Nephron (organoid): ENCODE data around the gene IRAK1.

Experiments
- H3K27ac Mint-ChIP-seq, 3 experiments: 2 replicates each; pipeline ENCODE4 v1.8.0; 2020; ENCODE audit warnings: mixed read lengths in 3 of 3, mild to moderate bottlenecking in 2 of 3, moderate library complexity in 1 of 3
- H3K27me3 Mint-ChIP-seq: 2 replicates; pipeline ENCODE4 v1.8.0; 2021; ENCODE audit warnings: low read depth, mild to moderate bottlenecking, moderate library complexity, mixed read lengths
- H3K36me3 Mint-ChIP-seq: 2 replicates; pipeline ENCODE4 v1.8.0; 2020; ENCODE audit warnings: low read depth, mixed read lengths
- H3K4me1 Mint-ChIP-seq: 2 replicates; pipeline ENCODE4 v1.8.0; 2020; ENCODE audit warnings: mixed read lengths
- H3K4me3 Mint-ChIP-seq, 3 experiments: 2 replicates each; pipeline ENCODE4 v1.8.0; 2020; ENCODE audit warnings: mild to moderate bottlenecking in 3 of 3, mixed read lengths in 3 of 3, moderate library complexity in 2 of 3
- H3K9me3 Mint-ChIP-seq: 2 replicates; pipeline ENCODE4 v1.8.0; 2020; ENCODE audit warnings: mixed read lengths
- CTCF ChIP-seq, 3 experiments: fragments of 200-600 bp; sonication (generic); IDR thresholded peaks; one replicate each; pipeline ENCODE4 v1.5.0; 2021; ENCODE audit warnings: antibody characterized with exemption in 3 of 3; ENCODE audit not compliant: unreplicated experiment in 3 of 3

Gene IRAK1

DNA sequence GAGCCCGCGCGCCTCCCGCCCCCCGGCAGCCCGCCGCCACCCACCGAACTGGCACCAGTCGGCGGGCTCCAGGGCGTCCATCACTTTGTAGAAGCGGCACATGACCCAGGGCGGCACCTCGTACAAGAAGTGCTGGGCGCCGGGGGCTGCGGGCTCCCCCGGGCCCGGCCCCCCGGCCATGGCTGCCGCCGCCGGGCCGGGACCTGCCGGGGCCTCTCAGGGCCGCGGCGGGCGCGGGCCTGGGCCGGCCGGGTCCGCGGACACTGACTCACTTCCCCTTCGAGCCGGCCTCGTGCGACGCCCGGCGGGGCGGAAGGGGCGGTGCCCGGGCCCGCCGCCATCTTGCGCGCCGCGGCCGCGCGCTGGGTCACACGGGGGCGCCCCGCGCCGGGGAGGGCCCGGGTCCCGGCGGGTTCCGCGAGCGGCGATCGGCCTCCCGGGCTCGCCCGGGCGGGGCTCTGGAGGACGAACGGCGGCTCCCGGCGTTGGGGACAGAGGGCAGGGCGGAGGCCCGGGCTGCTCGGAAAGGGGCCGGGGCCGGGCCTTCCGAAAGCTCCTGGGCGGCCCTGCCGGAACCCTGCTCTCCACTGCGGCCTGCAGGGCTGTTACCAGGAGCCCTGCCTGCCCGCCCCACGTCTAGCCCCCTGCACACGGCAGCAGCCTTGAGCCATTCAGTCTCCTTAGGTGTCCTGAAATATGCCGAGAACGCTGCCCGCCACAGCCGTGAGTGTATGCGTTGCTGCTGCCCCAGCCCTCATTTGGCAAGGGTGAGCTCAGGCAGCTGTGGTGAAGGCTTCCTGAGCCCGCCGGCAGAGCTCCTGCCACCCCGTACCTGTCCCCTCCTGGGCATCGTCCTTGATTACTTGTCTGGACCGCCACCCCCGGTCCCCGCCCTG lies at the start of gene IRAK1:
TSS of gene IRAK1 (minus strand) at position 270 of the 896 bp plus-strand sequence. CDS start at position 180, 90 bp downstream.
- peaks cover 12% of the 10 kb centered on the region for H3K4me1 Mint-ChIP-seq
- H3K27me3 Mint-ChIP-seq, result no peaks in the 10 kb centered on the region
- TF ChIP-seq CTCF (IDR thresholded peaks at IDR 0.05; ENCODE audit: unreplicated experiment in 3 of 3), result no peak

GRCh38 chrX:154068560-154068959 lies 48.9 kb upstream of the IRAK1 start:
- no peak overlapping the region for H3K27ac Mint-ChIP-seq
- H3K4me1 Mint-ChIP-seq, result peaks cover 8% of the 10 kb centered on the region
- no peaks in the 10 kb centered on the region for H3K27me3 Mint-ChIP-seq
- peaks cover 3% of the 10 kb centered on the region for H3K9me3 Mint-ChIP-seq
- H3K4me3 Mint-ChIP-seq, result no peak overlapping the region
- H3K36me3 Mint-ChIP-seq, result peaks cover 4% of the 10 kb centered on the region
- TF ChIP-seq CTCF (IDR thresholded peaks at IDR 0.05; ENCODE audit: unreplicated experiment in 3 of 3), result no peak

More for the DNA sequence above, at the start of gene IRAK1:
- Mint-ChIP-seq H3K4me3 (peak within 1 kb of the TSS; percentile 86 to 89 (median 89)), H3K36me3 (peaks cover 7% of the 10 kb centered on the region), H3K27ac (peak within 1 kb of the TSS; percentile 82 to 94 (median 91)), H3K9me3 (peaks cover 8% of the 10 kb centered on the region)

DNA sequence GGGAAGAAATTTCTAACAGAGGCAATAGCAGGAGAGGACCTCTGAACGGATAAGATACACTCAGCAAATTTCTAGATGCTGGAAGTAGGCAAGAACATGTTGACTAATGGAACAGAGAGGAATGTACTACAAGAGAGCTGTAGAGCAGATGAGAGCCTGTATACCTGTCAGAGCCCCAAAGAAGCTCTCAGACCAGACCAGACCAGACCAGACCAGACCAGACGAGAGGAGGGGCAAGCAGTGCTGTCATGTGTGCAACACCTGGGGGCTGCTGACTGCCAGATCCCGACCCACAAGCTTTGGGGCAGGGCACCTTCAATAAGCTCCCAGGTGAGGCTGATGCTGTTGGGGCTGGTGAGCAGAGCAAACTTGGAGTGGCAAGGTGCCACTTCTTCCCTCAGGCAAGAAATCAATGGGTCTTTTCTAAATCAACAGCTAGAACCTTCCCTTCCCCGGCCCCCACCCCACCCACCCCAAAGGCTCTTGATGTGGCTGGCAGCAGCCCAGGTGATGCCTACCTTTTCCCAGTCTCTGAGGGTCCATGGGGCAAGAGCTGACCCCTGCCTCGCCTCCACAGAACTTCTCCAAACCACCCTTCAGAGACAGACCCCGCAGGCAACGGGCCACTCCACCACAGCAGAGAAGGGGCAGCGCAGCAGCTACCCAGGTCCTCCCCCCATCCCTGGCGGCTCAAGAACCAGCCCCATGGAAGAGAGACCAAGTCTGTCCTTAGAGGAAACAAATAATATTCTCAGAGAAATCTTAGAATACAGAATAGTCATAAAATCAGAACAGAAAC lies 45.1 kb upstream of the IRAK1 start:
- peaks cover 34% of the 10 kb centered on the region for H3K4me1 Mint-ChIP-seq
- peaks cover 3% of the 10 kb centered on the region for H3K9me3 Mint-ChIP-seq

DNA sequence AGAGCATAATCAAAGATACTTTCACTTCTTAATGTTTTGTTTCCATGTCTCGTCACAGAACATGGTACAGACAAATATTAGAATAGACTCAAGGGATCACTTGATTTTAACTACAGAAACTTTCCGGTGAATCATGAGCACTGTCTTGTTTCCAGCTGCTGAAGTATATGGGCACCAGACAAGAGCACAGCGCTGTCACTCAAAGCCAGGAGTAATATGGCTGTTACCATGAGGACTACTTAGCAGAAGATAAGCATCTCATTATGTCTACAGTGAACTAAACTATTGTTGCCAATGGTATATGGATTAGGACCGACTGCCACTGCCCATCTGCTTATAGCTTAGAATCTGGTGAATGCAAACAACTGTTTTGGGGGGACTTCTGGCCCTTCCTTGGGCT lies 43.5 kb upstream of the IRAK1 start:
- no peak overlapping the region for H3K4me3 Mint-ChIP-seq
- peaks cover 3% of the 10 kb centered on the region for H3K9me3 Mint-ChIP-seq
- no peak overlapping the region for H3K27ac Mint-ChIP-seq
- H3K27me3 Mint-ChIP-seq, result no peaks in the 10 kb centered on the region
- H3K4me1 Mint-ChIP-seq, result peaks cover 50% of the 10 kb centered on the region
- peaks cover 8% of the 10 kb centered on the region for H3K36me3 Mint-ChIP-seq
- no peak for TF ChIP-seq CTCF (IDR thresholded peaks at IDR 0.05; ENCODE audit: unreplicated experiment in 3 of 3)

More for the DNA sequence above, 45.1 kb upstream of the IRAK1 start:
- Mint-ChIP-seq H3K4me3 (no peak overlapping the region), H3K27me3 (no peaks in the 10 kb centered on the region), H3K36me3 (peaks cover 4% of the 10 kb centered on the region), H3K27ac (no peak overlapping the region)
- no peak for TF ChIP-seq CTCF (IDR thresholded peaks at IDR 0.05; ENCODE audit: unreplicated experiment in 3 of 3)

DNA sequence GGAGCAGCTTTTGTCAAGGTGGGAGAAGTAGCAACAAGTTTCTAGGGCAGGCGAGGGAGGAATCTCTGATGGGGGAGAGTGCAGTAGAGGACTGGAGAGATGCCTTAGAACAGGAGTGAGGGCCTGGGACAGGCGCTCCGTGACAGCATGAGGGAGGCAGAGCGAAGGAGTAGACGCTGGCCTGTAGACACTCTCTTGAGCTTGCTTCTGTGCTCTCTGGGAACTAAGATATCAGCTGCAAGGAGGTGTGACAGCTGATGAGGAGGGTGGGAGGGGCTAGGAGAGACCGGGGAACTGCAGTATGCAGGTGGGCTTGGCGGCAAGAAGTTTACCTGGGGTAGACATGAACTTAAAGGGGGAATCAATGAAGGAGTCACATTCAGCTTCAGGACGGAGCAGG lies 42.1 kb upstream of the IRAK1 start:
- H3K4me3 Mint-ChIP-seq, result no peak overlapping the region
- H3K36me3 Mint-ChIP-seq, result peaks cover 14% of the 10 kb centered on the region
- peaks cover 51% of the 10 kb centered on the region for H3K4me1 Mint-ChIP-seq
- no peak overlapping the region for H3K27ac Mint-ChIP-seq
- no peaks in the 10 kb centered on the region for H3K27me3 Mint-ChIP-seq
- no peak for TF ChIP-seq CTCF (IDR thresholded peaks at IDR 0.05; ENCODE audit: unreplicated experiment in 3 of 3)
- H3K9me3 Mint-ChIP-seq, result peaks cover 1% of the 10 kb centered on the region
